GM12878 (cell line): ENCODE results near the gene CARHSP1. TPM values are rescaled to one million over a fixed set of nuclear protein-coding genes. Genes with fewer than 3 reads are reported as not detected.
A peak's percentile ranks its signal among the peaks of the same experiment; 100 is the strongest.

Experiments
- ATAC-seq: fragments of 200-7000 bp; cut with Tn5 transposase; 3 replicates; pipeline ENCODE4 v1.9.1; 2020; ENCODE audit warnings: mild to moderate bottlenecking, moderate library complexity
- BruUV-seq: library from RNA; stranded (reverse); fragments of 400-500 nt; replicated peaks from 2 replicates; lab custom pipeline; 2021; lab: Mats Ljungman, UMichigan
- CTCF ChIA-PET: fragments of 300-600 bp; sonication (Branson Sonifier 250); formaldehyde crosslinking; extraction: SDS; loops from one replicate; lab custom pipeline; 2021; ENCODE audit warnings: inconsistent platforms; lab: Yijun Ruan, JAX
- POLR2A ChIA-PET: fragments of 350-600 bp; formaldehyde crosslinking; extraction: SDS; loops from one replicate; lab custom pipeline; 2021; ENCODE audit warnings: inconsistent platforms; lab: Charles Lee
- RAD21 ChIA-PET: fragments of 300-600 bp; sonication (Branson Sonifier 250); formaldehyde crosslinking; loops from one replicate; lab custom pipeline; 2023; ENCODE audit warnings: antibody characterized with exemption; ENCODE audit not compliant: unreplicated experiment; lab: Charles Lee
- SMC1A ChIA-PET: fragments of 300-600 bp; sonication (Branson Sonifier 250); formaldehyde crosslinking; loops from one replicate; lab custom pipeline; 2023; ENCODE audit not compliant: unreplicated experiment, uncharacterized antibody; lab: Charles Lee
- DNase-seq: peaks from one replicate; pipeline ENCODE4 v3.0.0-alpha.2; 2011; ENCODE audit warnings: low read depth, low spot score
- FAIRE-seq: peaks from 3 replicates; lab custom pipeline; 2011; peaks lifted over from hg19 to GRCh38; lab: Jason Lieb, UNC
- H2AFZ ChIP-seq: 2 replicates; pipeline ENCODE4 v1.6.0; 2011; ENCODE audit warnings: low read depth, low read length, control low read depth; ENCODE audit not compliant: control insufficient read depth
- H3K27ac ChIP-seq: 2 replicates; pipeline ENCODE4 v1.5.1; 2011; ENCODE audit warnings: control low read depth; ENCODE audit not compliant: control insufficient read depth, insufficient read depth
- H3K27me3 ChIP-seq, 2 experiments: replicated peaks in 1 of 2; 2 replicates each; pipeline versions ENCODE4 v1.6.0 to v1.6.1; 2011; ENCODE audit warnings: low read length in 1 of 2; ENCODE audit not compliant: control insufficient read depth in 2 of 2, insufficient read depth in 2 of 2
- H3K36me3 ChIP-seq, 2 experiments: 2 replicates each; pipeline ENCODE4 v1.5.1; 2011; ENCODE audit warnings: low read length in 1 of 2; ENCODE audit not compliant: control insufficient read depth in 2 of 2, insufficient read depth in 2 of 2
- H3K4me1 ChIP-seq: 2 replicates; pipeline ENCODE4 v1.6.1; 2011; ENCODE audit warnings: mild to moderate bottlenecking, low read length, moderate library complexity, mixed read lengths; ENCODE audit not compliant: control insufficient read depth, insufficient read depth
- H3K4me2 ChIP-seq: 2 replicates; pipeline ENCODE4 v1.6.0; 2011; ENCODE audit warnings: control low read depth; ENCODE audit not compliant: control insufficient read depth, insufficient read depth
- H3K4me3 ChIP-seq: fragments of 200-600 bp; sonication (generic); 2 replicates; pipeline ENCODE4 v1.5.1; 2016
- H3K79me2 ChIP-seq: 2 replicates; pipeline ENCODE4 v1.6.0; 2011; ENCODE audit warnings: low read length; ENCODE audit not compliant: control insufficient read depth, insufficient read depth
- H3K9ac ChIP-seq: 2 replicates; pipeline ENCODE4 v1.8.0; 2011; ENCODE audit warnings: low read length, control low read depth, mixed read lengths; ENCODE audit not compliant: control insufficient read depth, insufficient read depth
- H3K9me3 ChIP-seq: replicated peaks from 3 replicates; pipeline ENCODE4 v1.5.1; 2011; ENCODE audit warnings: mild to moderate bottlenecking, low read length; ENCODE audit not compliant: control insufficient read depth, insufficient read depth
- H4K20me1 ChIP-seq: 2 replicates; pipeline ENCODE4 v1.6.0; 2011; ENCODE audit not compliant: control insufficient read depth, insufficient read depth
- BACH1 ChIP-seq: fragments of 450-650 bp; IDR thresholded peaks from 2 replicates; pipeline ENCODE4 v1.6.1; 2017; ENCODE audit warnings: mild to moderate bottlenecking, borderline replicate concordance
- EP300 ChIP-seq, 2 experiments: fragments of 150-350 bp in 1 of 2; IDR thresholded peaks; 2 replicates each; pipeline ENCODE4 v1.6.1; 2011 to 2012; ENCODE audit warnings: low read depth in 2 of 2, low read length in 2 of 2, borderline replicate concordance in 1 of 2, improper control_type of control experiment in 1 of 2, inconsistent platforms in 1 of 2; ENCODE audit not compliant: control insufficient read depth in 1 of 2
- HDAC6 ChIP-seq: fragments of 200-600 bp; sonication (generic); IDR thresholded peaks from one replicate; pipeline ENCODE4 v1.8.0; 2017; ENCODE audit warnings: antibody characterized with exemption; ENCODE audit not compliant: unreplicated experiment
- HDGF ChIP-seq: fragments of 450-650 bp; IDR thresholded peaks from 2 replicates; pipeline ENCODE4 v1.6.1; 2016; ENCODE audit warnings: antibody characterized with exemption
- NR2F1 ChIP-seq: fragments of 450-650 bp; conservative IDR thresholded peaks from 2 replicates; pipeline ENCODE4 v1.6.1; 2017; ENCODE audit warnings: mild to moderate bottlenecking
- POLR2AphosphoS5 ChIP-seq: IDR thresholded peaks from 2 replicates; pipeline ENCODE4 v1.6.1; 2011; ENCODE audit warnings: mild to moderate bottlenecking, low read length, inconsistent platforms
- STAT3 ChIP-seq: IDR thresholded peaks from 2 replicates; pipeline ENCODE4 v1.6.1; 2011; ENCODE audit warnings: low read depth, low read length, improper control_type of control experiment
- YY1 ChIP-seq: IDR thresholded peaks from 2 replicates; pipeline ENCODE4 v1.6.1; 2011; ENCODE audit warnings: low read depth, mild to moderate bottlenecking, low read length
- WGBS: methylation state at CpG from one replicate; pipeline ENCODE4 v1.1.6; 2016; ENCODE audit warnings: low lambda C conversion rate; ENCODE audit not compliant: insufficient replicate concordance, insufficient coverage; ENCODE audit errors: missing lambda C conversion rate; 5-methylcytosine and 5-hydroxymethylcytosine counted together
- in situ Hi-C: fragments of 300-500 bp; cut with MboI; formaldehyde crosslinking; loops from 9 replicates; pipeline ENCODE4 v1.14.3; 2018; ENCODE audit warnings: mixed read lengths
- intact Hi-C: fragments of 100-400 bp; cut with micrococcal nuclease; formaldehyde crosslinking; loops from one replicate; pipeline ENCODE4 v1.14.2; 2022; ENCODE audit not compliant: unreplicated experiment
- polyA plus RNA-seq, 11 experiments: library from polyadenylated mRNA; depleted of rRNA in 4 of 11; unstranded in 6 of 11; stranded (reverse) in 5 of 11; fragments of >200 nt; fragmentation: Nextera tagmentation in 4 of 11; fragmentation: Illumina TruSeq in 1 of 11; extraction: Ambion mirVana in 4 of 11; extraction: Trizol in 1 of 11; gene quantifications; 1 replicate in 1 of 11; 2 replicates in 10 of 11; pipeline versions ENCODE4 v1.2.1 to v1.2.3, GENCODE V29; 2011 to 2016; ENCODE audit warnings: inconsistent platforms in 2 of 11, missing spikeins in 2 of 11, low read depth in 1 of 11
- total RNA-seq, 4 experiments: library from RNA; depleted of rRNA in 3 of 4; stranded (reverse); fragments of >200 nt in 3 of 4; fragmentation: Illumina TruSeq in 1 of 4; extraction: Trizol in 1 of 4; gene quantifications; 2 replicates each; pipeline versions ENCODE4 v1.2.1 to v1.2.3, GENCODE V29; 2013 to 2021
- TF ChIP-seq, protein P1 (sequence below), 3 experiments: IDR thresholded peaks in 2 of 3; conservative IDR thresholded peaks in 1 of 3; 2 replicates each; pipeline ENCODE4 v1.5.1; 2011; ENCODE audit warnings: low read depth in 3 of 3, low read length in 3 of 3, mild to moderate bottlenecking in 3 of 3, control low read depth in 2 of 3, moderate library complexity in 2 of 3, inconsistent platforms in 1 of 3, mixed read lengths in 1 of 3; ENCODE audit not compliant: control insufficient read depth in 2 of 3, insufficient read depth in 1 of 3; ENCODE audit errors: extremely low read depth in 1 of 3

CARHSP1 gene
- total and polyA plus RNA-seq, 10 of the 15 experiments (the other 5 are each of a cell fraction or from before 2014, with no cell fraction given): 5.5 to 112 (median 67.0) TPM

- POLR2A ChIA-PET: interaction anchor here (0.6 kb wide), 1 partner anchor 49 kb away, joined by 3 read pairs; no protein-coding TSS in a partner anchor
- 95% methylated on average over 6 of the region's 6 CpGs for WGBS
These were observed 18.6 kb upstream of the CARHSP1 start for GRCh38 chr16:8887431-8887765.

More at GRCh38 chr16:8887431-8887765, 18.6 kb upstream of the CARHSP1 start:
- no peak for DNase-seq
- Histone ChIP-seq H3K4me2 (no peak overlapping the region), H3K27ac (no peak overlapping the region), H3K4me1 (peaks cover 24% of the 10 kb centered on the region), H3K27me3 (no peaks in the 10 kb centered on the region), H3K79me2 (peaks cover 10% of the 10 kb centered on the region), H3K9me3 (peaks cover 3% of the 10 kb centered on the region; the same call in 2 of the 3 replicates), H3K4me3 (no peak overlapping the region), H4K20me1 (no peaks in the 10 kb centered on the region), H3K36me3 (peaks cover 11 to 25% of the 10 kb centered on the region in 2 experiments), H2AFZ (no peak overlapping the region), H3K9ac (no peak overlapping the region)
- TF ChIP-seq HDAC6 (no peak), STAT3 (no peak), BACH1 (no peak), POLR2AphosphoS5 (0 out of 2 replicates have a peak, but pooled peaks have one; percentile 38), YY1 (no peak), HDGF (0 out of 2 replicates have a peak, but pooled peaks have one; percentile 33), EP300 (IDR thresholded peaks at IDR 0.05; ENCODE audit: borderline replicate concordance in 1 of 2, control insufficient read depth in 1 of 2, low read depth in 2 of 2, low read length in 2 of 2) (no peak), NR2F1 (no peak)
- TF ChIP-seq, protein P1, sequence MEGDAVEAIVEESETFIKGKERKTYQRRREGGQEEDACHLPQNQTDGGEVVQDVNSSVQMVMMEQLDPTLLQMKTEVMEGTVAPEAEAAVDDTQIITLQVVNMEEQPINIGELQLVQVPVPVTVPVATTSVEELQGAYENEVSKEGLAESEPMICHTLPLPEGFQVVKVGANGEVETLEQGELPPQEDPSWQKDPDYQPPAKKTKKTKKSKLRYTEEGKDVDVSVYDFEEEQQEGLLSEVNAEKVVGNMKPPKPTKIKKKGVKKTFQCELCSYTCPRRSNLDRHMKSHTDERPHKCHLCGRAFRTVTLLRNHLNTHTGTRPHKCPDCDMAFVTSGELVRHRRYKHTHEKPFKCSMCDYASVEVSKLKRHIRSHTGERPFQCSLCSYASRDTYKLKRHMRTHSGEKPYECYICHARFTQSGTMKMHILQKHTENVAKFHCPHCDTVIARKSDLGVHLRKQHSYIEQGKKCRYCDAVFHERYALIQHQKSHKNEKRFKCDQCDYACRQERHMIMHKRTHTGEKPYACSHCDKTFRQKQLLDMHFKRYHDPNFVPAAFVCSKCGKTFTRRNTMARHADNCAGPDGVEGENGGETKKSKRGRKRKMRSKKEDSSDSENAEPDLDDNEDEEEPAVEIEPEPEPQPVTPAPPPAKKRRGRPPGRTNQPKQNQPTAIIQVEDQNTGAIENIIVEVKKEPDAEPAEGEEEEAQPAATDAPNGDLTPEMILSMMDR (IDR thresholded peaks at IDR 0.05 in 2 of 3, conservative IDR thresholded peaks at IDR 0.05 in 1 of 3; ENCODE audit: control insufficient read depth in 2 of 3, extremely low read depth in 1 of 3, insufficient read depth in 1 of 3, low read depth in 3 of 3, low read length in 3 of 3): no peak
- no peak for FAIRE-seq
- no peak for ATAC-seq
- in situ Hi-C loops: no loop called here
- CTCF ChIA-PET: no interaction called here
- intact Hi-C loops: no loop called here
- SMC1A ChIA-PET: interaction anchor here (0.6 to 1.5 kb wide), 2 partner anchors 8 to 17 kb away, joined by 3 read pairs; no protein-coding TSS in a partner anchor
- no TSS peak for BruUV-seq
- RAD21 ChIA-PET: interaction anchor here (1.3 kb wide), 1 partner anchor 247 kb away, joined by 3 read pairs; no protein-coding TSS in a partner anchor
